ENCODE data around the gene MUC5B. TPM values are rescaled to one million over a fixed set of nuclear protein-coding genes. Genes with fewer than 3 reads are reported as not detected.
A peak's percentile ranks its signal among the peaks of the same experiment; 100 is the strongest.

MUC5B gene
- total and polyA plus RNA-seq, 2 of the 13 experiments (the other 11 are each of a cell fraction or from before 2014, with no cell fraction given), result 0.01 TPM; not detected in 1

GRCh38 chr11:1225386-1226225, 2.7 kb downstream of the MUC5B start:
- no peaks in the 10 kb centered on the region for H3K9me3 ChIP-seq (ENCODE audit: low read length)
- no peaks in the 10 kb centered on the region for H3K36me3 ChIP-seq (replicated peaks in 1 of 2; ENCODE audit: control insufficient read depth in 1 of 2, insufficient read depth in 2 of 2, low read length in 2 of 2)
- peaks cover 14 to 36% of the 10 kb centered on the region in 2 experiments for H3K27me3 ChIP-seq (ENCODE audit: control insufficient read depth in 1 of 2, insufficient read depth in 2 of 2, low read length in 2 of 2)
- no peak overlapping the region for H3K27ac ChIP-seq (ENCODE audit: extremely low read length, insufficient read depth, low read length)
- no peak for TF ChIP-seq TCF7 (IDR thresholded peaks at IDR 0.05; ENCODE audit: low read depth)
- TF ChIP-seq, protein P1, sequence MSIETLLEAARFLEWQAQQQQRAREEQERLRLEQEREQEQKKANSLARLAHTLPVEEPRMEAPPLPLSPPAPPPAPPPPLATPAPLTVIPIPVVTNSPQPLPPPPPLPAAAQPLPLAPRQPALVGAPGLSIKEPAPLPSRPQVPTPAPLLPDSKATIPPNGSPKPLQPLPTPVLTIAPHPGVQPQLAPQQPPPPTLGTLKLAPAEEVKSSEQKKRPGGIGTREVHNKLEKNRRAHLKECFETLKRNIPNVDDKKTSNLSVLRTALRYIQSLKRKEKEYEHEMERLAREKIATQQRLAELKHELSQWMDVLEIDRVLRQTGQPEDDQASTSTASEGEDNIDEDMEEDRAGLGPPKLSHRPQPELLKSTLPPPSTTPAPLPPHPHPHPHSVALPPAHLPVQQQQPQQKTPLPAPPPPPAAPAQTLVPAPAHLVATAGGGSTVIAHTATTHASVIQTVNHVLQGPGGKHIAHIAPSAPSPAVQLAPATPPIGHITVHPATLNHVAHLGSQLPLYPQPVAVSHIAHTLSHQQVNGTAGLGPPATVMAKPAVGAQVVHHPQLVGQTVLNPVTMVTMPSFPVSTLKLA (IDR thresholded peaks at IDR 0.05), result peak; percentile 36; the same call in 1 of the 2 replicates
- no TSS peak for BruUV-seq (replicated peaks)
- in situ Hi-C loops (cut with HindIII; ENCODE audit: extremely low pct_ligation_motif_present, low pct_unique_long_range_greater_than_20kb) (loop anchor here (5.0 kb wide), 1 partner anchor 113 kb away; no protein-coding TSS in a partner anchor), intact Hi-C loops (cut with micrococcal nuclease; ENCODE audit: unreplicated experiment) (no loop called here)
- ChIA-PET CTCF (ENCODE audit: low intra/inter-chr PET ratio, low total read pairs) (no interaction called here), POLR2A (no interaction called here)
- ATAC-seq (no peak), FAIRE-seq (no peak), DNase-seq (ENCODE audit: low spot score) (no peak)
- H4K20me1 ChIP-seq (ENCODE audit: insufficient read depth, low read length), result 0 out of 2 replicates have a peak, but pooled peaks cover 3% of the 10 kb centered on the region
- H3K79me2 ChIP-seq (ENCODE audit: insufficient read depth, low read length), result no peaks in the 10 kb centered on the region
- H3K4me2 ChIP-seq (ENCODE audit: low read depth, low read length), result no peak overlapping the region
- no peak overlapping the region for H3K4me3 ChIP-seq (replicated peaks in 1 of 3; ENCODE audit: insufficient read depth in 1 of 3, low read depth in 2 of 3, low read length in 3 of 3)
- no peak overlapping the region for H2AFZ ChIP-seq (ENCODE audit: low read length)
- no peak overlapping the region for H3K9ac ChIP-seq (ENCODE audit: insufficient read depth, low read depth, low read length)
- H3K4me1 ChIP-seq (ENCODE audit: insufficient read depth, low read length), result peaks cover 18% of the 10 kb centered on the region
- no CpG with 5 or more reads among the region's 29 CpGs for WGBS (ENCODE audit: low lambda C conversion rate)

DNA sequence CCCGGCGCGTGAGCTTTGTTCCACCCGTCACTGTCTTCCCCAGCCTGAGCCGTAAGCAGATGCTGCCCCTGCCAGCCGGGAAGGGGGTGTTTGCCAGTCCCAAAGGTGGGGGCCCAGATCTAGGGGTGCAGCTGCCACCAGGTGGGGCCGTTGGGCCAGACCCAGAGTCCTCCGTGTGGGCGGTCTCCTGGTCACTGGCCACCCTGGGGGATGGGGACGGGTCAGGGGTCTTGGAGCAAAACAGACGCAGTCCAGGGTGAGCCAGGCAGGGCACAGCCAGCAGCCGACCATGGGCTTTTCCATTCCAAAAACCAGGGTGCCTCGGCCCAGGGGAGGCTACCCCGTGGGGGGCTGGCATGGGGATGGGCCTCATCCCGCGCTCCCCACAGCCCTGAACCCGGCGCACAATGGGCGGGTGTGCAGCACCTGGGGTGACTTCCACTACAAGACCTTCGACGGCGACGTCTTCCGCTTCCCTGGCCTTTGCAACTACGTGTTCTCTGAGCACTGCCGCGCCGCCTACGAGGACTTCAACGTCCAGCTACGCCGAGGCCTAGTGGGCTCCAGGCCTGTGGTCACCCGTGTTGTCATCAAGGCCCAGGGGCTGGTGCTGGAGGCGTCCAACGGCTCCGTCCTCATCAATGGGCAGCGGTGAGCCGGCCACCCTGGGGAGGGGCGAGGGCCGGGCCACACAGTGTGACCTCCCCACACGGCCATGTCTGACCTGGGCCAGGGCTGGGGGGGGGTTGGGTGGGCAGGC, 3.5 kb downstream of the MUC5B start:
- in situ Hi-C loops (cut with HindIII; ENCODE audit: extremely low pct_ligation_motif_present, low pct_unique_long_range_greater_than_20kb) (loop anchor here (5.0 kb wide), 1 partner anchor 114 kb away; no protein-coding TSS in a partner anchor), intact Hi-C loops (cut with micrococcal nuclease; ENCODE audit: unreplicated experiment) (no loop called here)
- H3K4me3 ChIP-seq (replicated peaks in 1 of 3; ENCODE audit: insufficient read depth in 1 of 3, low read depth in 2 of 3, low read length in 3 of 3), result no peak overlapping the region
- H2AFZ ChIP-seq (ENCODE audit: low read length), result no peak overlapping the region
- H3K36me3 ChIP-seq (replicated peaks in 1 of 2; ENCODE audit: control insufficient read depth in 1 of 2, insufficient read depth in 2 of 2, low read length in 2 of 2), result no peaks in the 10 kb centered on the region
- peaks cover 8 to 29% of the 10 kb centered on the region in 2 experiments for H3K27me3 ChIP-seq (ENCODE audit: control insufficient read depth in 1 of 2, insufficient read depth in 2 of 2, low read length in 2 of 2)
- TF ChIP-seq HOXA5 (CRISPR knock-in tag; IDR thresholded peaks at IDR 0.05) (no peak), ZNF337 (CRISPR knock-in tag; IDR thresholded peaks at IDR 0.05; ENCODE audit: borderline replicate concordance, low read depth) (no peak), ZNF792 (CRISPR knock-in tag; IDR thresholded peaks at IDR 0.05) (no peak), CTCF (CRISPR knock-in tag; IDR thresholded peaks at IDR 0.05) (peak; percentile 27; the same call in 1 of the 2 replicates), ZNF441 (CRISPR knock-in tag; IDR thresholded peaks at IDR 0.05; ENCODE audit: borderline replicate concordance) (no peak), ZNF567 (CRISPR knock-in tag; IDR thresholded peaks at IDR 0.05; ENCODE audit: borderline replicate concordance) (no peak), ZMAT3 (CRISPR knock-in tag; conservative IDR thresholded peaks at IDR 0.05) (no peak)
- TF ChIP-seq, protein P2, sequence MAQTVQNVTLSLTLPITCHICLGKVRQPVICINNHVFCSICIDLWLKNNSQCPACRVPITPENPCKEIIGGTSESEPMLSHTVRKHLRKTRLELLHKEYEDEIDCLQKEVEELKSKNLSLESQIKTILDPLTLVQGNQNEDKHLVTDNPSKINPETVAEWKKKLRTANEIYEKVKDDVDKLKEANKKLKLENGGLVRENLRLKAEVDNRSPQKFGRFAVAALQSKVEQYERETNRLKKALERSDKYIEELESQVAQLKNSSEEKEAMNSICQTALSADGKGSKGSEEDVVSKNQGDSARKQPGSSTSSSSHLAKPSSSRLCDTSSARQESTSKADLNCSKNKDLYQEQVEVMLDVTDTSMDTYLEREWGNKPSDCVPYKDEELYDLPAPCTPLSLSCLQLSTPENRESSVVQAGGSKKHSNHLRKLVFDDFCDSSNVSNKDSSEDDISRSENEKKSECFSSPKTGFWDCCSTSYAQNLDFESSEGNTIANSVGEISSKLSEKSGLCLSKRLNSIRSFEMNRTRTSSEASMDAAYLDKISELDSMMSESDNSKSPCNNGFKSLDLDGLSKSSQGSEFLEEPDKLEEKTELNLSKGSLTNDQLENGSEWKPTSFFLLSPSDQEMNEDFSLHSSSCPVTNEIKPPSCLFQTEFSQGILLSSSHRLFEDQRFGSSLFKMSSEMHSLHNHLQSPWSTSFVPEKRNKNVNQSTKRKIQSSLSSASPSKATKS (CRISPR knock-in tag; IDR thresholded peaks at IDR 0.05), result no peak
- peaks cover 18% of the 10 kb centered on the region for H3K4me1 ChIP-seq (ENCODE audit: insufficient read depth, low read length)
- 0 out of 2 replicates have a peak, but pooled peaks cover 3% of the 10 kb centered on the region for H4K20me1 ChIP-seq (ENCODE audit: insufficient read depth, low read length)
- H3K27ac ChIP-seq (ENCODE audit: extremely low read length, insufficient read depth, low read length), result no peak overlapping the region
- no peak overlapping the region for H3K9ac ChIP-seq (ENCODE audit: insufficient read depth, low read depth, low read length)
- FAIRE-seq (no peak), ATAC-seq (no peak), DNase-seq (ENCODE audit: low spot score) (no peak)
- CTCF ChIA-PET (ENCODE audit: low intra/inter-chr PET ratio, low total read pairs), result no interaction called here
- WGBS (ENCODE audit: low lambda C conversion rate), result 54% methylated on average over 24 of the region's 41 CpGs
- H3K4me2 ChIP-seq (ENCODE audit: low read depth, low read length), result no peak overlapping the region
- no peaks in the 10 kb centered on the region for H3K79me2 ChIP-seq (ENCODE audit: insufficient read depth, low read length)
- BruUV-seq (replicated peaks), result no TSS peak
- no peaks in the 10 kb centered on the region for H3K9me3 ChIP-seq (ENCODE audit: low read length)
- POLR2A ChIA-PET, result no interaction called here

Data from HepG2 (cell line).